MM.1S (cell line): Measurements from ENCODE around the gene SLC24A3.

Experiments used
- CTCF ChIP-seq: fragments of 300-600 bp; sonication (generic); IDR thresholded peaks from 2 replicates; pipeline ENCODE4 v1.5.1; 2016; ENCODE audit warnings: antibody characterized with exemption, low read length, mixed read lengths
- EZH2phosphoT487 ChIP-seq: fragments of 300-600 bp; sonication (generic); IDR thresholded peaks from 2 replicates; pipeline ENCODE4 v1.6.1; 2018; ENCODE audit warnings: antibody characterized with exemption, low read length

GRCh38 chr20:19557291-19557690, 344.8 kb downstream of the SLC24A3 start:
- TF ChIP-seq CTCF (no peak), EZH2phosphoT487 (no peak)
